HEK293T (cell line): ENCODE data around the gene ARFRP1.

ENCODE experiments used
- CTCF ChIA-PET: fragments of 350-600 bp; formaldehyde crosslinking; extraction: SDS; loops from one replicate; lab custom pipeline; 2021; ENCODE audit warnings: antibody characterized with exemption, inconsistent platforms; lab: Yijun Ruan, JAX
- POLR2A ChIA-PET: fragments of 350-600 bp; formaldehyde crosslinking; extraction: SDS; loops from one replicate; lab custom pipeline; 2020; ENCODE audit warnings: antibody characterized with exemption, inconsistent platforms; lab: Yijun Ruan, JAX
- DNase-seq: peaks from one replicate; pipeline ENCODE4 v3.0.0; 2012; ENCODE audit warnings: mixed read lengths; ENCODE audit errors: extremely low spot score
- FOXK2 ChIP-seq: fragments of 450-650 bp; IDR thresholded peaks from 2 replicates; pipeline ENCODE4 v1.6.1; 2016; ENCODE audit warnings: mild to moderate bottlenecking
- HDGF ChIP-seq: fragments of 450-650 bp; IDR thresholded peaks from 2 replicates; pipeline ENCODE4 v1.6.1; 2017; ENCODE audit warnings: antibody characterized with exemption, borderline replicate concordance
- L3MBTL2 ChIP-seq: fragments of 450-650 bp; conservative IDR thresholded peaks from 2 replicates; pipeline ENCODE4 v1.6.1; 2016; ENCODE audit warnings: mild to moderate bottlenecking
- LEF1 ChIP-seq: fragments of 450-650 bp; IDR thresholded peaks from 2 replicates; pipeline ENCODE4 v1.6.1; 2017; ENCODE audit warnings: mild to moderate bottlenecking, borderline replicate concordance
- SUZ12 ChIP-seq: fragments of 450-650 bp; IDR thresholded peaks from 2 replicates; pipeline ENCODE4 v1.6.1; 2016; ENCODE audit warnings: mild to moderate bottlenecking
- TARDBP ChIP-seq: fragments of 450-650 bp; IDR thresholded peaks from 2 replicates; pipeline ENCODE4 v1.6.1; 2016

Gene ARFRP1

GRCh38 chr20:63648895-63649589 is 58.7 kb downstream of the ARFRP1 start:
- CTCF ChIA-PET = no interaction called here
- DNase-seq = no peak
- POLR2A ChIA-PET = no interaction called here
- TF ChIP-seq SUZ12 (no peak), L3MBTL2 (no peak), HDGF (no peak), LEF1 (no peak), TARDBP (no peak), FOXK2 (no peak)
